ENCODE data around the gene WDR70.
A peak's percentile ranks its signal among the peaks of the same experiment; 100 is the strongest.

WDR70 gene

DNA sequence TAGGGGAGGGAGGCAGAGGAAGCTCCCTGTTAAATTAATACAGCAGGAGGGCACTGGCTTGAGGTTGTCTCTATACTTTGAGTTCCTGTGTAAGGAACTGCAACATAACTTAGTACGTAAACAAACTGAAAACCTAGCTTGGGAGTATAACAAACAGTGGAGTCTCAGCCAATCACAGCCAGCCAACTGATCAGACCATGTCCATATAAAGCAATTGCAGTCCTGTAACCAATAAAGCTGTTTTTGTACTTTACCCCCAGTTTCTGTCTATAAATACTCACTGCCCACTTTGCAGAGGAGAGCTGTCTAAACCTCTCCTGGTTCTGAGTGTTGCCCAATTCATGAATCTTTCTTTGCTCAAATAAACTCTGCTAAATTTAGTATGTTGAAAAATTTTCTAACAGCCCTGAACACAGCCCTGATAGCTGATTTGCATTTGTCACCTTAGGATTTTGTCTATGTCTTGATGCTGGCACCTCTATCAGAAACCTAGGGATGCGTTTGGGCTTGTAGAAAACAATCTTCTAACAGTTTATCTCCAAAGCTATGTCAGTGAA, 420.8 kb downstream of the WDR70 start:
- DNase-seq = peak in 1 of 42 donors; percentile 14
- intact Hi-C loops (cut with DNase I) = no loop called here

DNA sequence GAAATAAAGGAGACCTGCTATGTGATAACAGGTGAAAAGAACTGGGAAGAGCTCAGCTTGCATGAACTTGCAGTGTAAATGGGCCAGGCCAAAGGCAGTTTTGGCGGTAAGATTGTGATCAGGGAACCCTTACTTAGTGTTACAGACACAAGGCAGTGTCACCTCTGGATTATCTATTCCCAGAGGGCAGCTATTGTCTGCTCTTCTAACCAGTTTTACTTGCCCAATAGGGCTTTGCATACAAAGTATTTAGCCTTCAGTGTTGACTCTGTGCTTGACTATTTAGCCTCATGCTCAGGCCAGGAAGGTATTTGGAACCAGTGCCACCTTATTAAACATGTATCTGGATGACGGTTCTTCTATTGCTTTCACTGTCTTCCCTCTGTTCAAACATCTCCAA, 422.4 kb downstream of the WDR70 start:
- no peak for DNase-seq

More for the DNA sequence above, 422.4 kb downstream of the WDR70 start:
- intact Hi-C loops (cut with DNase I) = no loop called here

Data from head of caudate nucleus (tissue), 42 donors.